ENCODE measurements around the gene CDKL5. TPM values are rescaled to one million over a fixed set of nuclear protein-coding genes. Genes with fewer than 3 reads are reported as not detected.

The CDKL5 gene
- total RNA-seq, 1 experiment from 2014 or later: 0.34 TPM

DNA sequence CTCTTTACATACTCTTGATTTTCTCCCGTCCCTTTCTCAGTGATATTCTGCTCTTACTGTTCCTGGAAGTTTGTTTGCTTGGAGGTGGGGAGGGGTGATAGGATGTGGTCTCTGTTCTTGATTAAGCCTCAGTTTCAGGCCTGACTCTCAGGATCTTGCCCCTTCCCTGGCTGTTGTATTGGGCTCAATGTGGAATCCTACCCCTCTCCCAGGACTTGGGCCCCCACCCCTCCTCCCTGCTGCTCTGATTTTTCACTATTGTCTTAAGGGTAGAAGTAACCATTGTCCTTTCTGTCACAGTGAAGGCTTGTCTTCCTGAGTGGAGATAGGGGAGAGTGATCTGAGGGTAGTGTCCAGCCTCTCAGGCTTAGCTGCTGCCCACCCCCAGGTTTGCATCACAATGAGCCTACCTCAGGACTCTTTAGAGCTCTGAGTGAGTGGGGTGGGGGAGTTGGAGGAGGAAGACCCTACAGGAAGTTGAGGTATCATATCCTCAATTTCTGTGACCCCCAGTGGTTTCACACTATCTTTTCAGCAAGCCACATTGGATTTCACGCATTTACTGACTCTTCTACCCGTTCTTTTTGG, 16.5 kb downstream of the CDKL5 start:
- DNase-seq (ENCODE audit: low read depth): no peak
- in situ Hi-C loops (cut with HindIII; ENCODE audit: low pct_unique_long_range_greater_than_20kb, low sequenced_read_pairs): no loop called here

DNA sequence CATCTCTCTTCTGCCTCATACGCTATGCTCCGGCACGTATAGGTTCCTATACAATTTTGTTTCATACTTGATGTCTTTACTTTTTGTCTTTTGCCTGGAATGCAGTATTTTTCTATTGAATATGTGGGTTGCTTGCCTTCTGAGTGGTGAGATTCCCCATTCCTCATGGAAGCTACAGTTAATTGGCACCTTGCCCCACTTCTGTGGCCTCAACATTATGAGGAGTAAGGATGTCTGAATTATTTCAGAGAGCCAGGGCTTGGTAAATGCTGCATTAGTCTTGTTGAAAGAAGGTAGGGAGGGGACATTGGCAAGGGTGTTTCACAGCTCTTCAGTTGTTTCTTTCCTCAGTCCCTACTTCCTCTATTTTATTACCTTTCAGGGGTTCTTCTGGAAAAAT, 23.0 kb downstream of the CDKL5 start:
- no peak for DNase-seq (ENCODE audit: low read depth)
- in situ Hi-C loops (cut with HindIII; ENCODE audit: low pct_unique_long_range_greater_than_20kb, low sequenced_read_pairs): no loop called here

- no peak for DNase-seq (ENCODE audit: low read depth)
- in situ Hi-C loops (cut with HindIII; ENCODE audit: low pct_unique_long_range_greater_than_20kb, low sequenced_read_pairs): no loop called here
These were observed 23.8 kb downstream of the CDKL5 start for GRCh38 chrX:18449236-18449635.

- DNase-seq (ENCODE audit: low read depth): peak; percentile 14
- in situ Hi-C loops (cut with HindIII; ENCODE audit: low pct_unique_long_range_greater_than_20kb, low sequenced_read_pairs): no loop called here
These were observed 30.0 kb downstream of the CDKL5 start for GRCh38 chrX:18455384-18455783.

GRCh38 chrX:18457000-18457399, 31.6 kb downstream of the CDKL5 start:
- in situ Hi-C loops (cut with HindIII; ENCODE audit: low pct_unique_long_range_greater_than_20kb, low sequenced_read_pairs): no loop called here
- DNase-seq (ENCODE audit: low read depth): no peak

- in situ Hi-C loops (cut with HindIII; ENCODE audit: low pct_unique_long_range_greater_than_20kb, low sequenced_read_pairs): no loop called here
- DNase-seq (ENCODE audit: low read depth): no peak
These were observed 36.0 kb downstream of the CDKL5 start for GRCh38 chrX:18461431-18461830.

GRCh38 chrX:18464499-18464898, 39.1 kb downstream of the CDKL5 start:
- no peak for DNase-seq (ENCODE audit: low read depth)
- in situ Hi-C loops (cut with HindIII; ENCODE audit: low pct_unique_long_range_greater_than_20kb, low sequenced_read_pairs): no loop called here

GRCh38 chrX:18465051-18465450, 39.6 kb downstream of the CDKL5 start:
- no peak for DNase-seq (ENCODE audit: low read depth)
- in situ Hi-C loops (cut with HindIII; ENCODE audit: low pct_unique_long_range_greater_than_20kb, low sequenced_read_pairs): no loop called here

- in situ Hi-C loops (cut with HindIII; ENCODE audit: low pct_unique_long_range_greater_than_20kb, low sequenced_read_pairs): no loop called here
These were observed 43.2 kb downstream of the CDKL5 start for GRCh38 chrX:18468599-18468998.

DNA sequence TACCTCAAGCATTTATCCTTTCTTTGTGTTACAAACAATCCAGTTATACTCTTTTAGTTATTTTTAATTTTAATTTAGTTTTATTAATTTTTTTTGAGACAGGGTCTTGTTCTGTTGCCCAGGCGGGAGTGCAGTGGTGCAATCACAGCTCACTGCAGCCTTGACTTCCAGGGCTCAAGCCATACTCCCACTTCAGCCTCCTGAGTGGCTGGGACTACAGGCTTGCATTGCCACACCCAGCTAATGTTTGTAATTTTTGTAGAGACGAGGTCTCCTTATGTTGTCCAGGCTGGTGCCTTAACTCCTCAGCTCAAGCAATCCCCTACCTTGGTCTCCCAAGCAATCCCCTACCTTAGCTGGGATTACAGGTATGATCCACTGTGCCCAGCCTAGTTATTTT, 45.9 kb downstream of the CDKL5 start:
- in situ Hi-C loops (cut with HindIII; ENCODE audit: low pct_unique_long_range_greater_than_20kb, low sequenced_read_pairs): no loop called here
- no peak for DNase-seq (ENCODE audit: low read depth)

More at GRCh38 chrX:18468599-18468998, 43.2 kb downstream of the CDKL5 start:
- no peak for DNase-seq (ENCODE audit: low read depth)

GRCh38 chrX:18490806-18491555, 65.6 kb downstream of the CDKL5 start:
- DNase-seq (ENCODE audit: low read depth): no peak
- in situ Hi-C loops (cut with HindIII; ENCODE audit: low pct_unique_long_range_greater_than_20kb, low sequenced_read_pairs): no loop called here

DNA sequence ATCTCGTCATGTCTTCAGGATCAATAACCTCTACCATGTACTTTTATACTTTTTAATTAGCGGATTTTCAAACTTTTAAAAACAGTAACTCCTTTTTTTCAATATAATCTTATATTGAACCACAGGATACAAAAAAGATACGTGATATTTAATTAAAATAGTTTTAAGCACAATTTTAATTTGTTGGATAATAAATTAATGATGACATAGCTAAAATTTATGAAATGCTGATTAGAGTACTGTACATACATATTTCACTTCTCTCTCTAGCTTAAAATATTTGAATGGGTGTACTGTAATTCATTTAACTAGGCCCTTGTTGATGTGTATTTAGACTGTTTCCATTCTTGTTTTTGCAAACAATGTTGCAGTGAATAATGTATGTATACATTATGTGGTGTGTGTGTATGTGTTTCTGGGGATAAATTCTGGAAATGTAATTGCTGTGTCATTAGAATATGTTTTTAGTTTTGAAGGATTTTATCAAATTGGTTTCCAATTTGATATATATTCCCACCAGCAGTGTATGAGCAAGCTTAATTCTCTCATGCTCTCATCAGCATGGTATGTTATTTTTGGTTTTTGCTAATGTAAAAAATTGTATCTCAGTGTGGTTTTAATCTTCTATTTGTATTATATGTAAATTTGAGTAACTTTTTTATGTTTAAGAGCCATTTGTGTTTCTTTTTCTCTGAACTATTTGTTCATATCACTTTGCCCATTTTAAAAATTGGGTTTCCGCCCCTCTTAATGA, 66.4 kb downstream of the CDKL5 start:
- no peak for DNase-seq (ENCODE audit: low read depth)
- in situ Hi-C loops (cut with HindIII; ENCODE audit: low pct_unique_long_range_greater_than_20kb, low sequenced_read_pairs): no loop called here

DNA sequence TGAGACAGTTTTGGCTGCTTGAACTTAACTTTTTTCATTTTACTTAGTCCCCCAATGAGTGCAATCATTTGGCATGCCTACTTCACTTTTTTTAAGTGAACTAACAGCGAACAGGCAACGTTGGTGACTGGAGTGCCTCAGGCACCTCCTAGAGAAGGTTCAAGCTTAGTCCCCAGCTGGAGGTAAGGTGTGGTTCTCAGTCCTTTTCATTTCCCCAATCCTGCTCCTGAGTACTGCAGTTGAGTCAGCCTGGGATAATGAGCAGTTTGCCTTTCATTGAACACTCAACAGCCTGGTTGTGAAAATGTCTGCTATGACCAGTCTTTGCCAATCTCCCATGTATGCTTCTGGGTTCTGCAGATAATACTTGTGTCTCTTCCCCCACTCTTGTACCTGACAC, 109.5 kb downstream of the CDKL5 start:
- in situ Hi-C loops (cut with HindIII; ENCODE audit: low pct_unique_long_range_greater_than_20kb, low sequenced_read_pairs): no loop called here

DNA sequence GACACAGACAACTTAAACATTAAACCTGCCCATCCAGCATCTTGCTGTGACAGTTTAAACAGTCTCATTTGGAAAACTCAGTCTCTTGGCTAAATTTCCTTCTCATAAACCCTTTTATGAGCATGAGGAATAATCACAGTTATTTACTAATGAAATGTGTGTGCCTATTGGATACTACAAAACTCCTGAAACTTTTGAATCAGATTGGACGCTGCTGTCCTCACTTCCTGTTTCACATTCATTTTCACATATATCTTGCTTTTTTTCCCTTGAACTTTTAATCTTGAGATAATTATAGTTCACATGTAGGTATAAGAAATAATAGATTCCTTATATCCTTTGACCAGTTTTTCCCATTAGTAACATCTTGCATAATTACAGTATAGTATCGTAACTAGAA, 111.7 kb downstream of the CDKL5 start:
- in situ Hi-C loops (cut with HindIII; ENCODE audit: low pct_unique_long_range_greater_than_20kb, low sequenced_read_pairs): no loop called here
- no peak for DNase-seq (ENCODE audit: low read depth)

More for the DNA sequence above, 109.5 kb downstream of the CDKL5 start:
- no peak for DNase-seq (ENCODE audit: low read depth)

GRCh38 chrX:18537524-18537923, 112.1 kb downstream of the CDKL5 start:
- DNase-seq (ENCODE audit: low read depth): no peak
- in situ Hi-C loops (cut with HindIII; ENCODE audit: low pct_unique_long_range_greater_than_20kb, low sequenced_read_pairs): no loop called here

DNA sequence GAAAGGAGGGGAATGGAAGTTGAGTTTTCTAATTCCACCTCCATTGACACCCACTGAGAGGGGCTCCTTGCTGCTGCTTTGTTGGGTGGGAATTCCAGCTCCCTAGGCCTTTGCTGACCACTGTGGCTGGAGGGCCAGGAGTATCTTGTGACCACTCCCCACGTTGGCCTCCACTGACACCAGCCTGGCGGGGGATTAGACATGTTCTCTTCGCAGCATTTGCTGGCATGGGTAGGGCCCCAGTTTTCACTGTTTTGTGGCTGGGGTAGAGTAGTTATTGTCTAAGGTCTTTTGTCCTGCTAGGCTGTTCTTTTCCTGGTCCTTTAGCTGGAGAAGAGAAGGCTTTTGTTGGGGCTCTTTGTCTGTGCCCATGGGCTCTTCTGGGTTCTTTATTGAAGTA, 116.7 kb downstream of the CDKL5 start:
- in situ Hi-C loops (cut with HindIII; ENCODE audit: low pct_unique_long_range_greater_than_20kb, low sequenced_read_pairs): no loop called here
- DNase-seq (ENCODE audit: low read depth): no peak

GRCh38 chrX:18542905-18543304, 117.5 kb downstream of the CDKL5 start:
- no peak for DNase-seq (ENCODE audit: low read depth)

DNA sequence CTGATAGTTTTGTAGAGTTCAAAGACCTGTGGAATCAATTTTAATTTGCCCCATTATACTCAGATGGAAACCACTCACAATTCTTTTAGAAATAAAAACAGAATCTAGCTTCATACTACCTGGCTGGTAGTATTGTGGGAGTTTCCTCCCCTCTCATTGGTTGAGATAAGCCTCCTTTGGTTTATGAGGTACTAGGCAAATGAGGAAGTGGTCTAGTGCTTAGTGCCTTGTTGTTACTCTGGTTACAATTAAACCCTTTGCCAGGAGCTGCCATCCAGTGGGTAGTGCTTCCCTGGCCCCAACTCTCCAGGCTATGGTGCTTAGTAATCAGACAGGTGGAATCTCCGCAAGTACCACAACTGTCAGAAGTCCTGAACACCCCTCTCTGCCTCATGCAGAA, 118.3 kb downstream of the CDKL5 start:
- no peak for DNase-seq (ENCODE audit: low read depth)
- in situ Hi-C loops (cut with HindIII; ENCODE audit: low pct_unique_long_range_greater_than_20kb, low sequenced_read_pairs): no loop called here

More at GRCh38 chrX:18542905-18543304, 117.5 kb downstream of the CDKL5 start:
- in situ Hi-C loops (cut with HindIII; ENCODE audit: low pct_unique_long_range_greater_than_20kb, low sequenced_read_pairs): no loop called here

GRCh38 chrX:18545771-18546170, 120.4 kb downstream of the CDKL5 start:
- in situ Hi-C loops (cut with HindIII; ENCODE audit: low pct_unique_long_range_greater_than_20kb, low sequenced_read_pairs): no loop called here
- DNase-seq (ENCODE audit: low read depth): no peak

Measured in Caki2 (cell line).